HEK293T (cell line): ENCODE results near the gene TMEM132D.

Source experiments
- CTCF ChIA-PET: fragments of 350-600 bp; formaldehyde crosslinking; extraction: SDS; loops from one replicate; lab custom pipeline; 2021; ENCODE audit warnings: antibody characterized with exemption, inconsistent platforms; lab: Yijun Ruan, JAX
- POLR2A ChIA-PET: fragments of 350-600 bp; formaldehyde crosslinking; extraction: SDS; loops from one replicate; lab custom pipeline; 2020; ENCODE audit warnings: antibody characterized with exemption, inconsistent platforms; lab: Yijun Ruan, JAX
- DNase-seq: peaks from one replicate; pipeline ENCODE4 v3.0.0; 2012; ENCODE audit warnings: mixed read lengths; ENCODE audit errors: extremely low spot score
- ARNT ChIP-seq: fragments of 450-650 bp; IDR thresholded peaks from 2 replicates; pipeline ENCODE4 v1.6.1; 2017; ENCODE audit warnings: mild to moderate bottlenecking
- BHLHE40 ChIP-seq: fragments of 450-650 bp; IDR thresholded peaks from 2 replicates; pipeline ENCODE4 v1.6.1; 2016; ENCODE audit warnings: mild to moderate bottlenecking, moderate library complexity, borderline replicate concordance
- CTBP1 ChIP-seq: fragments of 450-650 bp; IDR thresholded peaks from 2 replicates; pipeline ENCODE4 v1.6.1; 2016; ENCODE audit warnings: borderline replicate concordance
- ELF4 ChIP-seq: fragments of 450-650 bp; IDR thresholded peaks from 2 replicates; pipeline ENCODE4 v1.6.1; 2017; ENCODE audit warnings: antibody characterized with exemption
- FOXA1 ChIP-seq: fragments of 450-650 bp; IDR thresholded peaks from 2 replicates; pipeline ENCODE4 v1.6.1; 2016; ENCODE audit warnings: mild to moderate bottlenecking
- FOXK2 ChIP-seq: fragments of 450-650 bp; IDR thresholded peaks from 2 replicates; pipeline ENCODE4 v1.6.1; 2016; ENCODE audit warnings: mild to moderate bottlenecking
- FOXM1 ChIP-seq: fragments of 450-650 bp; IDR thresholded peaks from 2 replicates; pipeline ENCODE4 v1.6.1; 2017; ENCODE audit warnings: mild to moderate bottlenecking, borderline replicate concordance
- HDGF ChIP-seq: fragments of 450-650 bp; IDR thresholded peaks from 2 replicates; pipeline ENCODE4 v1.6.1; 2017; ENCODE audit warnings: antibody characterized with exemption, borderline replicate concordance
- L3MBTL2 ChIP-seq: fragments of 450-650 bp; conservative IDR thresholded peaks from 2 replicates; pipeline ENCODE4 v1.6.1; 2016; ENCODE audit warnings: mild to moderate bottlenecking
- LEF1 ChIP-seq: fragments of 450-650 bp; IDR thresholded peaks from 2 replicates; pipeline ENCODE4 v1.6.1; 2017; ENCODE audit warnings: mild to moderate bottlenecking, borderline replicate concordance
- NFRKB ChIP-seq: fragments of 450-650 bp; IDR thresholded peaks from 2 replicates; pipeline ENCODE4 v1.6.1; 2016; ENCODE audit warnings: mild to moderate bottlenecking, moderate library complexity
- PKNOX1 ChIP-seq: fragments of 450-650 bp; IDR thresholded peaks from 2 replicates; pipeline ENCODE4 v1.6.1; 2016
- SP1 ChIP-seq: fragments of 450-650 bp; IDR thresholded peaks from 2 replicates; pipeline ENCODE4 v1.6.1; 2017
- SUZ12 ChIP-seq: fragments of 450-650 bp; IDR thresholded peaks from 2 replicates; pipeline ENCODE4 v1.6.1; 2016; ENCODE audit warnings: mild to moderate bottlenecking
- TARDBP ChIP-seq: fragments of 450-650 bp; IDR thresholded peaks from 2 replicates; pipeline ENCODE4 v1.6.1; 2016
- ZNF384 ChIP-seq: fragments of 450-650 bp; IDR thresholded peaks from 2 replicates; pipeline ENCODE4 v1.6.1; 2016

TMEM132D gene

GRCh38 chr12:129494766-129495165 is 409.1 kb downstream of the TMEM132D start:
- ChIA-PET CTCF (no interaction called here), POLR2A (no interaction called here)
- TF ChIP-seq PKNOX1, result no peak
- no peak for TF ChIP-seq FOXA1
- TF ChIP-seq FOXK2, result no peak
- no peak for TF ChIP-seq L3MBTL2
- TF ChIP-seq NFRKB, result no peak
- no peak for TF ChIP-seq HDGF
- TF ChIP-seq ARNT, result no peak
- no peak for TF ChIP-seq LEF1
- TF ChIP-seq SP1, result no peak
- no peak for TF ChIP-seq SUZ12
- TF ChIP-seq TARDBP, result no peak
- DNase-seq, result no peak

GRCh38 chr12:129494260-129494659 is 409.6 kb downstream of the TMEM132D start:
- ChIA-PET CTCF (no interaction called here), POLR2A (no interaction called here)
- DNase-seq, result no peak
- no peak for TF ChIP-seq TARDBP
- no peak for TF ChIP-seq FOXA1
- TF ChIP-seq L3MBTL2, result no peak
- TF ChIP-seq HDGF, result no peak
- no peak for TF ChIP-seq ELF4
- no peak for TF ChIP-seq BHLHE40
- TF ChIP-seq PKNOX1, result no peak
- no peak for TF ChIP-seq SUZ12
- TF ChIP-seq LEF1, result no peak
- no peak for TF ChIP-seq ZNF384
- TF ChIP-seq ARNT, result no peak
- TF ChIP-seq CTBP1, result no peak
- no peak for TF ChIP-seq FOXM1
- TF ChIP-seq SP1, result no peak

GRCh38 chr12:129489100-129489676 is 414.6 kb downstream of the TMEM132D start:
- DNase-seq, result no peak
- TF ChIP-seq SUZ12 (no peak), NFRKB (no peak), TARDBP (no peak), ARNT (no peak), SP1 (no peak), ZNF384 (no peak), BHLHE40 (no peak), CTBP1 (no peak)
- ChIA-PET CTCF (no interaction called here), POLR2A (no interaction called here)

GRCh38 chr12:129486931-129487330 is 416.9 kb downstream of the TMEM132D start:
- ChIA-PET CTCF (no interaction called here), POLR2A (no interaction called here)
- no peak for TF ChIP-seq SP1
- TF ChIP-seq FOXK2, result no peak
- TF ChIP-seq NFRKB, result no peak
- TF ChIP-seq ARNT, result no peak
- no peak for TF ChIP-seq L3MBTL2
- no peak for TF ChIP-seq PKNOX1
- TF ChIP-seq HDGF, result no peak
- TF ChIP-seq FOXA1, result no peak
- no peak for TF ChIP-seq BHLHE40
- TF ChIP-seq ELF4, result no peak
- no peak for TF ChIP-seq ZNF384
- TF ChIP-seq FOXM1, result no peak
- TF ChIP-seq TARDBP, result no peak
- no peak for TF ChIP-seq SUZ12
- no peak for TF ChIP-seq CTBP1
- TF ChIP-seq LEF1, result no peak
- no peak for DNase-seq

- no peak for DNase-seq
- CTCF ChIA-PET, result no interaction called here
- POLR2A ChIA-PET, result no interaction called here
- no peak for TF ChIP-seq SP1
- TF ChIP-seq SUZ12, result no peak
- TF ChIP-seq FOXA1, result no peak
- TF ChIP-seq CTBP1, result no peak
These were observed 420.5 kb downstream of the TMEM132D start for GRCh38 chr12:129483111-129483893.

- POLR2A ChIA-PET, result interaction anchor here (0.7 kb wide), 1 partner anchor 654 kb away, joined by 3 read pairs; no protein-coding TSS in a partner anchor
- DNase-seq, result no peak
- CTCF ChIA-PET, result no interaction called here
- no peak for TF ChIP-seq TARDBP
- no peak for TF ChIP-seq ELF4
- TF ChIP-seq PKNOX1, result no peak
- TF ChIP-seq ARNT, result no peak
- no peak for TF ChIP-seq SUZ12
- TF ChIP-seq NFRKB, result no peak
- TF ChIP-seq FOXM1, result no peak
- TF ChIP-seq HDGF, result no peak
- TF ChIP-seq CTBP1, result no peak
- TF ChIP-seq BHLHE40, result no peak
- TF ChIP-seq SP1, result no peak
These were observed 421.9 kb downstream of the TMEM132D start for GRCh38 chr12:129481921-129482320.
